GM12872 (cell line): ENCODE results near the gene ABCC12.

Experiments
- CTCF ChIP-seq: IDR thresholded peaks from 3 replicates; pipeline ENCODE4 v1.5.1; 2011; ENCODE audit warnings: low read depth, mild to moderate bottlenecking, low read length, moderate library complexity; ENCODE audit not compliant: insufficient read depth

Gene ABCC12

DNA sequence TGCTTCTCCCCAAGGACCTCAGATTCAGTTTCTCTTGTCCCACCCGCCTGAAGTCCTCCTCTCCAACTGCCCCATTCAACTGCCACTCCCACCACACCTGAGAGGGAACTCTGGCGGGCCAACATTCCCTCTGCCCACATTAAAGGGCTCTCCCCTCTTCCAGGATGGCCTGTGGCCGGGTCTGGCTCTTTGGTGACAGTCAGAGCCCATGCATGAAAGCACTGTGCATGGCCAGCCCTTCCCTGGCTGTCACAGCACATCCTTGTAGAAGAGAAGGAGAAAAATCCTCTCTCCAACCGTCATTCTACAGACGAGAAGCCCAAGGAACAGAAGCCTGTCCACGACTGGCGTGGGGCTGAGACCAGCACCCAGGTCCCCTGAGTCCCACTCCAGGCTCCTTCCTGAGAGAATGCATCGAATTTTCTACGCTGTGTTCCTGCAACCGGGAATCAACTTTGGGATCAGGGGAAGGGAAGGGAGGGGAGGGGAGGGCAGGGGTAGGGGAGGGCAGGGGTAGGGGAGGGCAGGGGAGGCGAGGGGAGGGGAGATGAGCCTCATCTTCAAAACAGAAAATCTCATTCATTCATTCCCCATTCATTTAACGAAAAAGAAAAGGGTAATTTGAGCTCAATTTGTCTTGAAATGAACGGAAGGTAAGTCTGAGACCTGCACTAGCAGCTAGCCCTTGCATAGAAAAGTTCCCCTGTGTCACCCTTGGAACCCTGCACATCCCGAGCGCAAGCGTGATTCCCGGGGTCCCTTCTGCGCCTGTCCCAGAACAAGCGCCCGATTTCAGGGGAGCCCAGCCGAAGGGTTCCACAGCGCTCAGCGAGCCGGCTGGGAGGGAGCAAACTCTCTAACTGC is at the start of gene ABCC12:
Gene ABCC12, minus strand, starts transcription at position 68 of the 864 bp plus-strand sequence. CDS start 9,569 bp downstream, outside the sequence.
- no peak for TF ChIP-seq CTCF

DNA sequence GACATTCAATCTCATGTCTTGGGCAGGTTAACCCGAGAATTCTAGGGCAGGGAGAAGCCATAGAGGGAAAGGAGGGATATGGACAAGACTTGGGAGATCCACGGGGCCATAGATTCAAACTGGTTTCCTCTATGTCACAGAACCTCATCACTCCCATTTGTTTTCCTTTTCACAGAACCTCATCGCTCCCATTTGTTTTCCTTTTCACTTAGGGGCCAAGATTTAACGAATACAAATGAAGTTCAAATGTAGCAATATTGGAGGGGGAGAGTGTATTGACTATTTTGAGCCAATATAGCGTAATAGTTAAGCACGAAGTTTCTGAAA is 49.0 kb upstream of the ABCC12 start:
- TF ChIP-seq CTCF: no peak

DNA sequence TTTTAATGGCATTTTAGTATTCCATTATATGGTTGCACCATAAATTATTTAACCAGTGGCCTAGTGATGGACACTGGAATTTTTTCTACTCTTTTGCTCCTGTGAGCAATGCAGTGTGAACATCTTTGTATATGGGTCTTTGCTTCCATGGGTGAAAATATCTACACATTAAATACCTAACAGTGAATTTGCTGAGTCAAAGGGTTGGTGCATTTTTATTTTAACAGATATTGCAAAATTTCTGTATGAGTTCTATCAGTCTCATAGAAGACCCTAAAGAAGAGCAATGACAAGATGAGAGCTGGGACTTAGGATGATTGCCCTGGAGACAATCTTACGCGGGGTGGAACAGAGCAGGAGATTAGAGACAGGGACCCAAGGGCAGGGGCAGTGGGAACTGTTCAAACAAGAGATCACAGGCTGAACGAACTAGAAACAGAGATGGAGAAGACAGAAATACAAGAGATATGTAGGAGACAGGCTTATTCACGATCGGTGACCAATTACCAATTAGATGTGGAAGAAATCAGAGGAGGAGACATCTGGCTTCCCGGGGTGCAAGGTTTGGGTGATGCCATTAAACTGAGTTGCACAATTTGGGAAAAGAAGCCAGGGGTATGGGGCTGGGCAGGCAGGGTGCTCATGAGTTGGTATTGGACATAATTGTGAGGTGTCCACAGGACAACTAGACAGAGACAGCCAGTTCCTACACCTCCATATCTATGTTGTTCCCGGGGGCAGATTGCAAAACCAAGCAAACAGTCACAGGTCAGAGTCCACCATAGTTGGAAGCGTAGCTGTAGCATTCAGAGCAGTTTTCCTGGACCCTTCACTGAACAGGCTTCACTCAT is 48.4 kb upstream of the ABCC12 start:
- no peak for TF ChIP-seq CTCF

- TF ChIP-seq CTCF: no peak
Observed at GRCh38 chr16:48201515-48202201, 45.9 kb upstream of the ABCC12 start.

DNA sequence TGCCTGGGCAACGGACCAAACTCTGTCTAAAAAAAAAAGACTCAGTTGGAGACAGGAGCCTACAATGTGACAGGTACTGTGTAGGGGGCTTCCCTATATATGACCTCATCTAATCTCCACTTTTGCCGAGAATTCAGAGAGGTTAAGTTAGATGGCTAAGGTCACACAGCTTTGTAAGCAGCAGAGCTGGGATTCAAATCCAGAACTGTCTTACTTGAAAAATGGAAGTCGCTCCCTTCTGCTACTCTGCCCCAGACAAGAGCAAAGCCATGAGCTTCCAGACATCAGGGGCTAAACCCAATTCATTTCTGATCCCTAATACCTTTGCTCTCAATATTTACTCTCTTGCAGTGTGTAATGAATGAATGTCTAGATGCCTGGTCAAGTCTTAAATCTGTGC is 41.5 kb upstream of the ABCC12 start:
- no peak for TF ChIP-seq CTCF

DNA sequence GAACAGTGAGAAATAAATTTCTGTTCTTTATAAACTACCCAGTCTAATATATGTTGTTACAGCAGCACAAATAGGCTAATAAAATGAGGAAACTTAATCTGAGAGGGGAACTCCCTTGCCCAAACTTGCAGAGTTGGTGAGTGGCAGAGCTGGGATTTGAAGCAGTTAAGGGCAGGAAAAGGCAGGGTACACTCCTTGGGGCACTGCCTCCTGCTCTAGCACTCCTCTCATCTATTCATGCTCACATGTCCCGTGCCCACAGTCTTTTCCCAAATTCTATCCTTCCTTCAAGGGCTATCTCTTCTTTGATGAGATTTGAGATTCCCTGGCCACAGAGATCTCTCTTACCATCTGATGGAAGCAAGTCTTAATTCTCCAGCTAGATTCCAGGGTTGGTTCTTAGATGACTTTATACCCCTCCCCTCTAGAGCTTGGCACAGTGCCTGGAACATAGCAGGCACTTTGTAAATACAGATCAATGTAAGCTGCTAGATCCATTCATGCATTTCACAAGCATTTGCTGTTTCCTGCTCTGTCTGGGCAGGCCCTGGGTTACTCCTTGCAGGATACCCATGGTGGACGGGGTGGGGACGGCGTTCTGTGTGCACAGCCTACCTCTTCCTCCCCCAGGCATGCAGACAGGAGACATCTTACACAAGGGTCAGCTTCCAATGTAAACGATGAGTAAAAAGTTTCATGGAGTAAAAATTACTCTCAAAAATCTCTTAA is 39.2 kb upstream of the ABCC12 start:
- no peak for TF ChIP-seq CTCF

- TF ChIP-seq CTCF: no peak
Observed at GRCh38 chr16:48193846-48194245, 38.1 kb upstream of the ABCC12 start.
